ENCODE results near the gene TNFRSF11A.

Gene TNFRSF11A

GRCh38 chr18:62370366-62370765, 45.3 kb downstream of the TNFRSF11A start:
- no peak for TF ChIP-seq CTCF (IDR thresholded peaks at IDR 0.05; ENCODE audit: borderline replicate concordance, insufficient read depth, low read depth, low read length)
- H3K4me3 ChIP-seq (ENCODE audit: low read depth, low read length): no peak overlapping the region

- H3K4me3 ChIP-seq (ENCODE audit: low read depth, low read length): no peak overlapping the region
- no peak for TF ChIP-seq CTCF (IDR thresholded peaks at IDR 0.05; ENCODE audit: borderline replicate concordance, insufficient read depth, low read depth, low read length)
Measured at GRCh38 chr18:62371436-62371835, 46.3 kb downstream of the TNFRSF11A start.

- TF ChIP-seq CTCF (IDR thresholded peaks at IDR 0.05; ENCODE audit: borderline replicate concordance, insufficient read depth, low read depth, low read length): no peak
- no peak overlapping the region for H3K4me3 ChIP-seq (ENCODE audit: low read depth, low read length)
Measured at GRCh38 chr18:62372156-62372555, 47.0 kb downstream of the TNFRSF11A start.

GRCh38 chr18:62372882-62373281, 47.8 kb downstream of the TNFRSF11A start:
- H3K4me3 ChIP-seq (ENCODE audit: low read depth, low read length): no peak overlapping the region
- TF ChIP-seq CTCF (IDR thresholded peaks at IDR 0.05; ENCODE audit: borderline replicate concordance, insufficient read depth, low read depth, low read length): no peak

GRCh38 chr18:62374410-62374965, 49.4 kb downstream of the TNFRSF11A start:
- TF ChIP-seq CTCF (IDR thresholded peaks at IDR 0.05; ENCODE audit: borderline replicate concordance, insufficient read depth, low read depth, low read length): no peak
- no peak overlapping the region for H3K4me3 ChIP-seq (ENCODE audit: low read depth, low read length)

GRCh38 chr18:62377131-62377807, 52.2 kb downstream of the TNFRSF11A start:
- TF ChIP-seq CTCF (IDR thresholded peaks at IDR 0.05; ENCODE audit: borderline replicate concordance, insufficient read depth, low read depth, low read length): no peak
- H3K4me3 ChIP-seq (ENCODE audit: low read depth, low read length): no peak overlapping the region

GRCh38 chr18:62379051-62379450, 53.9 kb downstream of the TNFRSF11A start:
- TF ChIP-seq CTCF (IDR thresholded peaks at IDR 0.05; ENCODE audit: borderline replicate concordance, insufficient read depth, low read depth, low read length): no peak
- H3K4me3 ChIP-seq (ENCODE audit: low read depth, low read length): no peak overlapping the region
